GM12872 (cell line): ENCODE measurements around the gene EFNB2.

Source experiments
- TF ChIP-seq, protein P1 (sequence below): IDR thresholded peaks from 3 replicates; pipeline ENCODE4 v1.5.1; 2011; ENCODE audit warnings: low read depth, mild to moderate bottlenecking, low read length, moderate library complexity; ENCODE audit not compliant: insufficient read depth

Gene EFNB2

DNA sequence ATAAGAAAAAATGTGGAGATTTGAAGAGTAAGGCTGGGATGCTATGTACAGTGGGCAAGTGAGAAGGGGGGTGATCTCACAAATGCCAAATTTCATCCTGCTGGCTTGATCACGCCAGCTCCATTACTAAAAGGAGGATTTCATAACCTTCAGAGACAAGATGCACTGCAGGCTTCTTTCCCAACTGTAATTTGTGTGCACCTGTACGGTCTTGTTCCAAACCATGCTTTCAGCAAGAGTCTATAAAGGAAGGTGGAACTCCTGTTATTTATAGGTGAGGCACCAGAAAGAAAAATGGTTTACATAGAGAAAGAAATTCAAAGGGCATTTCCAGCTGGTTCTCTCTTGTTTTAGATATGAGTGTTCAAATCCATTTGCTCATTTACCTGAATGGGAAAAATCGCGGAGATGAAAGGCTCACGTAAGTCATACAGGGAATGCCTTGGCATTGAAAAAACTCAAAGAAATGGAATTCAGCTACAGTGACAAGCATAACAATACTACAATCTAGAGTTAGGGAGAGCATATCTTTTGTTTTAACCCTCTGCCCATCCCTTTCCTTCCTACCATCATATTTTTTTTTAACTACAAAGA, 13.3 kb downstream of the EFNB2 start:
- TF ChIP-seq, protein P1, sequence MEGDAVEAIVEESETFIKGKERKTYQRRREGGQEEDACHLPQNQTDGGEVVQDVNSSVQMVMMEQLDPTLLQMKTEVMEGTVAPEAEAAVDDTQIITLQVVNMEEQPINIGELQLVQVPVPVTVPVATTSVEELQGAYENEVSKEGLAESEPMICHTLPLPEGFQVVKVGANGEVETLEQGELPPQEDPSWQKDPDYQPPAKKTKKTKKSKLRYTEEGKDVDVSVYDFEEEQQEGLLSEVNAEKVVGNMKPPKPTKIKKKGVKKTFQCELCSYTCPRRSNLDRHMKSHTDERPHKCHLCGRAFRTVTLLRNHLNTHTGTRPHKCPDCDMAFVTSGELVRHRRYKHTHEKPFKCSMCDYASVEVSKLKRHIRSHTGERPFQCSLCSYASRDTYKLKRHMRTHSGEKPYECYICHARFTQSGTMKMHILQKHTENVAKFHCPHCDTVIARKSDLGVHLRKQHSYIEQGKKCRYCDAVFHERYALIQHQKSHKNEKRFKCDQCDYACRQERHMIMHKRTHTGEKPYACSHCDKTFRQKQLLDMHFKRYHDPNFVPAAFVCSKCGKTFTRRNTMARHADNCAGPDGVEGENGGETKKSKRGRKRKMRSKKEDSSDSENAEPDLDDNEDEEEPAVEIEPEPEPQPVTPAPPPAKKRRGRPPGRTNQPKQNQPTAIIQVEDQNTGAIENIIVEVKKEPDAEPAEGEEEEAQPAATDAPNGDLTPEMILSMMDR = no peak

DNA sequence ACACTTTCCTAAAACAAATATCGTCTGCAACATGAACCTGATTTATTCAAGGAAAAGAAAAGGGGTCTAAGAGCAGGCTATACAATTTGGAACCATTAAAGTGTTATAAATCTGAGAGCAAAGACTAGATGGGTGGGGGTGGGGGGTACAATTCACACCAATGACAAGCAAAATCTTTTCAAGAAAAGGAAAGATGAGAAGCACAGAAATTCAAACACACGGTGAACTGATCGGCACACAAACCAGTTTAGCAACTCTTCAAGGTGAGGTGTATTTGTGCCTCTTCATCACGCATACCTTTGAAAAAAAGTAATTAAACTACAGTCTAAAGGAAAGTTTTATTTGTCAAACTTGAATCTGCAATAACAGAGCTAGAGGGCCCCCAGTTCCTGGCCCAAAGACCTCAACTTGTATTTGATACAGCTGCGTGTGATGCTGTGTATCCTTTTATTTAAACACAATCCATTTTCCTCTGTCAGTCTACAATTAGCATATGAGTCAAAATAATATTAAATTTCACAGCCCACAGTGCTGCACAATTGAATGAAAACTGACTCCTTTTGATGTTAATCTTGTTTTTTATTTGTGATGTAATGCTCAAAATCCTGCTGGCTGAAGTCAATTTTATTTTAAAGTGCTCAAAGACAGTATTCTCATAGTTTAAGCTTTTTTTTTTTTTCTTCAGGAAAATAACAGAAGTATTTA, 14.2 kb downstream of the EFNB2 start:
- TF ChIP-seq, protein P1 = no peak

DNA sequence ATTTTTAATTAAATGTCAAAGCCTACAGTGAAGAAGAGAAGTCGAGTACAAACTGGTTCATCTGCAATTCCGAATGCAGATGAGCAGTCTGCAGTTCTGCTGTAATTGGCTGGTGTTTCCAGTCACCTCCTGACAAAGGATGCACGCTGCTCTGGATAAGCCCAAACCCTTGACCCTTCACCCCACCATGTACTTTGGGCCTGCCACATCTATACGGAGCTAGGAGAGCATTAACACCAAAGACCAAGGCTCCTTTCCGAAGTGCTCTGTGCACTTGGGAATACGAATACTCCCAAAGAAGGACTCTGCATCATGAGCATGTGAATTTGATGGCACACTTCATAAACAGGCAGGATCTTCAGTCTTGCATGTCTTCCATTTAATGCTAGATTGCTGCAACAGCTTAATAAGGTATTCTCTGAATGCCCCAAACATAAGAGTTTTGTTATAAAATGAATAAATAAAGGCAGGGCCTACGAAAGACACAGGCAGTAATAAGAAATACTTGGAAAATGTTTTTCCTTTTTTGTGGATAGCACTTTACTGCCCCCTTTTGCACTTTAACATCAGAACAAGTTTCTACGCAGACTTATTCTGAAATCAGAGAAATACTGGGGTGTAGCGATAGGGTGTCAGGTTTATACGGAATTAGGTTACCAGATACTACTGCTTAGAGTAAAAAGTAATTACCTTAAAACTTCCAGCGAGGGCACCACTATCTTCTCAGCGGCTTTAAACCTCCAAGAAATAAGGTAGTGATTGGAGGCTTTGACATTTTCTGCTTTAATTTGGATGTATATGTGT, 15.0 kb downstream of the EFNB2 start:
- TF ChIP-seq, protein P1 = no peak

DNA sequence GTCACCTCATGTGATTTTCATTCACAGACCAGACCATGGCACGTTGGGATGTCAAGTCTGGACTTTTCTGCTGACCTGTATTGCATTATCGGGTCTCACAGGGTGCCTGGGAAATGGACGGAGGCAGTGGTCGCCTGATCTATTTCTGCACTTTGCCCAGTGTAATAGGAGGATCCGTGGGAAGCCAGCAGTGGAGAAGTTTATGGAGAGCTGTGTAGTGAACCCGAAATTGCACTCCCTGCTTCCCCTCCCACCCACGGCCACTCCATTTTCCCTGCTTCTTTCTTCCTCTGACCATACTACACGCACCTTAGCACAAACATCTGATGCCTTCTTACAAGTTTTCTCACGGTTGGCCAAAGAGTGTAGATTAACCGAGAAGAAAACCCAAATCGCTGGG, 16.9 kb downstream of the EFNB2 start:
- TF ChIP-seq, protein P1 = no peak

DNA sequence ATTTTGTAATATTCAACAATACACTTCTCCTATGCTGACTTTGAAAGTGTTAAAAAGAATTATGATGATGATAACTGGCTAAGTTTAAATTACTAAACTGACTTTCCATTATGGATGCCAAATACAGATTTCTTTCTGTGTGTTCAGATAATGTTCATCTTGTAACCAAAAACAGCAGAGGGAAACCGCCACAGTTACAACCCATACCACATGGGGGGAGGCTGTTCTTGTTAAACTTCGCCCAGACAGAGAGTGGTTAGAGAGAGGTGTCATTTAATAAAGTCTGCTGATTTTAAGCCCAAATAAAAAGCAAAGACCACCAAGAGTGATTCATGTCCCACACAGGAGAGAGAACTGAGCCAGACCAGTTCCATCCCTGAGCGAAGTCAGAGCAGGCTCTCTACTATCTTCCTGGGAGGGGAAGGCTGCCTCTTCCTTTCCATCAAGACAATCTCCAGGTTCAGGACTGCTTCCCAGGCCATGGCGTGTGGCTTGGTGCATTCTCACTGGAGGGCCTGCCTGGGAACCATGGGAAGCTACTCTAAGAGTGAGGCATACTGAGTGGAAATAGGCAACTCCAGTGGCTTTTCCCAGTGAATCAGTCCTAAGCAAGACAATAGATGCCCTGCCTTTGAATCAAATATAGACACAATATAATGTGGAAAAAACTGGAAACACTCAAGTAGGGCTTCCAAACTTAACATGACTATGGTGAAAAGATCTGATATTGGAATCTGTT, 18.2 kb downstream of the EFNB2 start:
- TF ChIP-seq, protein P1 = no peak

DNA sequence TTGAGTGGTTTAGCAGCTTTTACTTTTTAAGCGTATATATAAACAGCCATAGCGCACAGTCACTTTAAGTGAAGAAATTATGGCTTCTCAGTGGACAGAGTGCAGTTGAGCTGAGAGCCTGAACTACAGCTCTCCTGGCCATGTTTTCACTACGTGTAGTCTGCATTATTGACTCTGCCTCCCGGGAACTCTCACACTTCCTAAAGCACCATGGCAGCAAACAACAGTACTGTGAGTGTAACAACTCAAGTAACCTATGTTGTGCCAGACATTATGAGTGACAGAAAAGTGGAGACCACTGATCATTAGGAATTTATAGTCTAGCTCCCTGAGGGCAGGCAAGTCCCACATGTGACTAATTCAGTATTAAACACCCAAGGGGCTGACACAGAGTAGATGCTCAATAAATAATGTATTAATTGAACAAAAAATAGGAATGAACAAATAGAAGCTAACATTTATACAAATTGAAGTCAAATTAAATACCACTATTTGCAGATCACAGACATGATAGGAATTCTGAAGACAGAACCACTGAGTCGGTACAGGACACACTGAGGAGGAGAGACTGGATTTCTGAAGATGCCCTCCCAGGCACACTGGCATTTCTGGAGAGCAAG, 19.7 kb downstream of the EFNB2 start:
- TF ChIP-seq, protein P1 = no peak
